IPS-11a (cell line): ENCODE data around the gene ASGR1.

Source experiments
- H3K4me3 ChIP-seq: one replicate; pipeline ENCODE4 v1.5.1; 2013; ENCODE audit warnings: low read depth, low read length, control low read depth

The ASGR1 gene

GRCh38 chr17:7179317-7180254 is at the start of gene ASGR1:
Gene ASGR1 (minus strand): TSS chr17:7179370. CDS start chr17:7178563, 807 bp downstream.
- peak within 1 kb of the TSS; percentile 61 for H3K4me3 ChIP-seq

- H3K4me3 ChIP-seq = no peak overlapping the region
Observed at GRCh38 chr17:7228920-7229319, 49.8 kb upstream of the ASGR1 start.

- no peak overlapping the region for H3K4me3 ChIP-seq
Observed at GRCh38 chr17:7226721-7227710, 47.8 kb upstream of the ASGR1 start.

- no peak overlapping the region for H3K4me3 ChIP-seq
Observed at GRCh38 chr17:7225711-7226331, 46.7 kb upstream of the ASGR1 start.

GRCh38 chr17:7224661-7225111 is 45.5 kb upstream of the ASGR1 start:
- no peak overlapping the region for H3K4me3 ChIP-seq

DNA sequence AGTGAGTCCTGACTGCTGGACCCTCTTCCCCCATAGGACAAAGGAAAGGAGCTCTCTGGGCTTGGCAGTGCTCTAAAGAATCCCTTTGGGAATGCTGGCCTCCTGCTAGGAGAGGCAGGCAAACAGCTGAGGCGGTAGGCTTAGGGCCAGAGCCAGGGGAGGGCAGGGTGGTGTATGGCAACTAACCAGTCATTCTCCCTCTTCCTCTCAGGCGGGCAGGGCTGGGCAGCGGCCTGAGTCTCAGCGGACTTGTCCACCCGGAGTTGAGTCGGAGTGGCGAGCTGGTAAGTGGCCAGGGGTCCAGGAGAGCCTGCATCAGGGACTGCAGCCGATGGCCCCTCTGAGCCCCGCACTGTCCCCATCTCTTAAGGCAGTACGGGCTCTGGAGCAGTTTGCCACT is 44.9 kb upstream of the ASGR1 start:
- H3K4me3 ChIP-seq = no peak overlapping the region

- H3K4me3 ChIP-seq = no peak overlapping the region
Observed at GRCh38 chr17:7223375-7223774, 44.2 kb upstream of the ASGR1 start.

DNA sequence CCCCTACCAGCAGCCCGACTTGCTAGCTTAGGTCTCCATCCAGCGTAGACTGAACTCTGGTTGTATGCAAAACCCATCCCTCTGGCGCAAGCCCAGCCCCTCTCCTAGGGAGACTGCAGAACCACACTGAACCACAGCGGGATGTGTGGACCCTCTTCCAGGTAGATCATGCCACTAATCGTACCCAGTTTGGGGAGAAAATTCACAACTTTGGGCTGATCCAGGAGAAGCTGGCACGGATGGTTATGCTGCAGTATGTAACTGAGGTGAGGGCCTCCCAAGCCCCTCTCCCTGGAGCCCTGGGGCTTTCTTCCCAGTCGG is 43.8 kb upstream of the ASGR1 start:
- H3K4me3 ChIP-seq = no peak overlapping the region

DNA sequence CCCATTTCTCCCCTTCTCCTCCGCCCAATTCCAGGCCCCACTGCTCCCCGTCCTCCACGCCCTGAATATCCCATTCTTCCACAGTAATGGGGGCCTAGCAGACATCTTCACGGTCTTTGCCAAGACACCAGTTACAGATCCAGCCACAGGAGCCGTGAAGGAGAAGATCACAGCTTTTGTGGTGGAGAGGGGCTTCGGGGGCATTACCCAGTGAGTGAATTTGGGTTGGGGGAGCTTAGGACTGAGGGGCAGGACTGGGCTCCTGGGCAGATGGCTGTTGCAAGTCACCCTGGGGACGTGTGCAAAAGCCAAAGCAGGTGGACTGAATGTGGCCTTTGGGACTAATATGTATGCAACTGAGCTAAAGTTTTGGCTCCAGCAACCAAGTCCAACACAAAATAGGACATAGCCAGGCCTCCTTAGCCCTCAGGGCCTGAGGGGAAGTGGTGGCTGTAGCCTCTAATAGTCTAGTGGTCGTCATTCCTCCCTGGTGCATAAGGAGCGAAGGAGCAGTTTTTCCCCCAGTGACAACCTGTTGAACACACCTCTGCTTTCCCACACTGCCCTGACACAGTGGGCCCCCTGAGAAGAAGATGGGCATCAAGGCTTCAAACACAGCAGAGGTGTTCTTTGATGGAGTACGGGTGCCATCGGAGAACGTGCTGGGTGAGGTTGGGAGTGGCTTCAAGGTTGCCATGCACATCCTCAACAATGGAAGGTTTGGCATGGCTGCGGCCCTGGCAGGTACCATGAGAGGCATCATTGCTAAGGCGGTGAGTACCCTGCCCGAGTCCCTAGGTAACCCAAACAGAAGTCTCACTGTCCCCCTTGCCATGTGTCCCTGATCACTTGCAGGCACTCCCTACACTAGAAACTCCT is 43.2 kb upstream of the ASGR1 start:
- H3K4me3 ChIP-seq = no peak overlapping the region

- H3K4me3 ChIP-seq = no peak overlapping the region
Observed at GRCh38 chr17:7221278-7222092, 42.3 kb upstream of the ASGR1 start.

DNA sequence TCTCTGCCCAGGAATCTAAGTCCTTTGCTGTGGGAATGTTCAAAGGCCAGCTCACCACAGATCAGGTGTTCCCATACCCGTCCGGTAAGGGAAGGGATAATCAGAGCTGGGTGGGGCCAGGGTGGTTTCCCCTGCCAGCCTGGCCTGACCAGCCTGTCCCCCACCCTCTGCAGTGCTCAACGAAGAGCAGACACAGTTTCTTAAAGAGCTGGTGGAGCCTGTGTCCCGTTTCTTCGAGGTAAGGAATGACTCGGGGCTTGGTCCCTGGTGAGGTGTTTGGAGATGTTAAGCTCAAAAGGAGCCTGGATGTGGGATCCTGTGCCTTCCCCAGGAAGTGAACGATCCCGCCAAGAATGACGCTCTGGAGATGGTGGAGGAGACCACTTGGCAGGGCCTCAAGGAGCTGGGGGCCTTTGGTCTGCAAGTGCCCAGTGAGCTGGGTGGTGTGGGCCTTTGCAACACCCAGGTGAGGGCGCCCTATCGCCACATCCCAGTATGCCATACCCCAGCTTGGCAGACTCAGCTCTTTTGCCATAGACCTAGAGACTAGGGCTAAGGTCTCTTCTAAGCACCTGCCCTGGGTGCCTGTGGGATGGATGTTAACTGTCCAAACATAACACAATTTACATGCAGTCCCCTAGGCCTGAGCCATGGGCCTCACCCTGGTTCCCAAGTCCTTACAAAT is 41.6 kb upstream of the ASGR1 start:
- peak overlapping the region; percentile 91 for H3K4me3 ChIP-seq

DNA sequence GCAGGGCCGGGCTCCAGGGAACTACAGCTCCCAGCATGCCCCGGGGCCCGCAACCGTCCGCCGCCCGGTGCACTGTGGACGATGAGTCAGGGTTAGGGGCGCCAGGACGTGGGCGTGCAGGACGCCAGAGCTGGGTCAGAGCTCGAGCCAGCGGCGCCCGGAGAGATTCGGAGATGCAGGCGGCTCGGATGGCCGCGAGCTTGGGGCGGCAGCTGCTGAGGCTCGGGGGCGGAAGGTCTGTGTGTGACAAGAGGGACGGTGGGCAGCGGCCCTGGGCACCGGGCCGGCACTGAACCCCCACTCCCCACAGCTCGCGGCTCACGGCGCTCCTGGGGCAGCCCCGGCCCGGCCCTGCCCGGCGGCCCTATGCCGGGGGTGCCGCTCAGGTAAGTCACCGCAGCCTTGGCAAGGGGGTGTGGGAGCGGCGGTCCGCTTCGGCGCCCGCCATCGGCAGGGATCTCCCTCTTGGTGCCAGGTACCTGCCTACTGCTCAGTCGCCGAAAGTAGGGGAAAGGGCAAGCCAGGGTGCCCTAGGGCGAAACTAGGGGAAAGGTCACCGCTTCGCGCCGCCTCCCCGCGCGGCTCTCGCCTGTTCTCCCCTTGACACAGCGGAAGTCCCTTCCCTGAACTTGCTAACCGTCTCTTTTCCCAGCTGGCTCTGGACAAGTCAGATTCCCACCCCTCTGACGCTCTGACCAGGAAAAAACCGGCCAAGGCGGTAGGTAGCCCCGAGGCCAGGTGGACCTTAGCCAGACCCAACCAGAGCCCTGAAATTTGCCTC is 40.8 kb upstream of the ASGR1 start, which contains the start of the genes ACADVL and DLG4:
Gene ACADVL (plus strand): TSS at position 127 of the 781 bp plus-strand sequence. CDS start 47 bp downstream, at position 174.
Gene DLG4 (minus strand): TSS at position 25 of the 781 bp plus-strand sequence.
- H3K4me3 ChIP-seq = peak within 1 kb of the TSS; percentile 91

GRCh38 chr17:7219229-7219811 is 40.1 kb upstream of the ASGR1 start:
- H3K4me3 ChIP-seq = peak overlapping the region; percentile 91

- H3K4me3 ChIP-seq = no peak overlapping the region
Observed at GRCh38 chr17:7218758-7219157, 39.6 kb upstream of the ASGR1 start.

DNA sequence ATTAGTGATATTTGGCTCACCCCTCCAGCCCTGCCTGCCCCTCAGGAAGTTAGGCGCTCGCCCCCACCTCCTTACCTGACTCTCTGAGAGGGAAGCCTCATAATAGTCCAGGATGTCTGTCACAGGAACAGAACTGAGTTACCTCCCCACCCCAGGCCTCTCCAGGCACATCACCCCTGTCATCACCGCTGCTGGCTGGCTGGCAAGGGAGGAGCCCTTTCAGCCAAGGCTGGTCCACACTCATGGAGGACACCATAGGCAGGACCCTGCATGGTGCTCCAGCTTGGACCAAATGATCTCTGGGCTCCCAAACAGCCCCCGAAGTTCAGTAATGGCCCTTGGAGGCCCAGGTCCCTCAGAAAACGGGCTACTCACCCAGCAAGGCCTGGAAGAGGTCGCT is 39.0 kb upstream of the ASGR1 start:
- no peak overlapping the region for H3K4me3 ChIP-seq

GRCh38 chr17:7217113-7217987 is 38.2 kb upstream of the ASGR1 start:
- H3K4me3 ChIP-seq = peak overlapping the region; percentile 37
